ENCODE results near the gene TEX29. TPM values are rescaled to one million over a fixed set of nuclear protein-coding genes. Genes with fewer than 3 reads are reported as not detected.

Gene TEX29
- total RNA-seq, 2 donors from 2014 or later = 0.59 to 0.67 TPM

DNA sequence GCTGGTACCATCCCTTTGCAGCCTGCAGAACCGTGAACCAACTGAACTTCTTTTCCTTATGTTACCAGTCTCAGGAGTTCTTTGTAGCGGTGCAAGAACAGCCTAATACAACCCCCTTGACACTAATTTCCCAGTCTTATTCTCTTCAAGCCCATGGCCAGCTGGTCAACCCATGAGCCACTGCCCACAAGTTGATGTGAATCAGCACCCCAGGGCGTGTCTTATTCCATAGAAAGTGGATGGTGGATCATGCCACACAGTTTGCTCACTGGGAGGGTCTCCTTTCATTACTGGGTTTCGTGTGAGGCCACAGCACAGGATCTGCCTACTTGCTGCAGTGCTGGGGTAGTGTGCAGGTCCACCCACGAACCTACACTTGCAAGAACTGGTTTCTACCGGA, 27.0 kb downstream of the TEX29 start:
- ATAC-seq (no peak), DNase-seq (ENCODE audit: low spot score) (no peak)
- Mint-ChIP-seq H3K27ac (no peak overlapping the region), H3K4me1 (ENCODE audit: low read depth in 2 of 2) (peaks cover 0 to 3% of the 10 kb centered on the region in 2 donors), H3K4me3 (no peak overlapping the region), H3K9me3 (no peaks in the 10 kb centered on the region), H3K36me3 (peaks cover 6% of the 10 kb centered on the region), H3K27me3 (peaks cover 0 to 12% of the 10 kb centered on the region in 2 donors)

DNA sequence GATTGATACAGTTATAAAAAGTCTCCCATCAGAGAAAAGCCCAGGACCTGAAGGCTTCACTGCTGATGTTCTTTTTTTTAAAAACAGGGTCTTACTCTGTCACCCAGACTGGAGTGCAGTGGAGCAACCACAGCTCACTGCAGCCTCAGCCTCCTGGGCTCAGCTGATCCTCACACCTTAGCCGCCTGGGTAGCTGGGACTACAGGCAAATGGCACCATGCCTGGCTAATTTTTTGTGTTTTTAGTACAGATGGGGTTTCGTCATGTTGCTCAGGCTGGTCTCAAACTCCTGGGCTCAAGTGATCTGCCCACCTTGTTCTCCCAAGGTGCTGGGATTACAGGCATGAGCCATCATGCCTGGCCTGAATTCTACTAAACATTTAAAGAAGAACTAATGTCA, 33.1 kb downstream of the TEX29 start:
- Mint-ChIP-seq H3K36me3 (peaks cover 9% of the 10 kb centered on the region), H3K27me3 (peaks cover 2 to 24% of the 10 kb centered on the region in 2 donors), H3K9me3 (no peaks in the 10 kb centered on the region), H3K4me3 (no peak overlapping the region), H3K4me1 (ENCODE audit: low read depth in 2 of 2) (peaks cover 0 to 9% of the 10 kb centered on the region in 2 donors), H3K27ac (no peak overlapping the region)
- DNase-seq (ENCODE audit: low spot score) (no peak), ATAC-seq (no peak)

DNA sequence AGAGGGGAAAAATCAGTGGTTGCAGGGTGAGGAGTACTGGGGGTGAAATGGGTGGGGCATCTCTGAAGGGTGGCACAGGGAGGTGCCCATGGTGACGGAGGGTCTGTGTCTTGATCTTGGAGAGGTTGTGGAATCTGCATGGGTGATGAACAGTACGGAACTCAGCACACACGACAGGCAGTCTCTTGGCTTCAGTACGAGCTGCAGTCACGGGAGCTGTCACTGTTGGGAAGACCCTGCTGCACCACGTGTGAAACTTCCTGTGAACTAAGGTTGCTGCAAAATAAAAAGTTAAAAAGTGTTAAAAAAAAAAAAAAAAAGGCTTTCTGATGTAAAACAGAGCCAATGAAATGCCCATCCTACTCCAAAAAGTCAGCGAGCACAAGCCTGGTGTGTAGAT, 34.3 kb downstream of the TEX29 start:
- no peaks in the 10 kb centered on the region for H3K9me3 Mint-ChIP-seq
- peaks cover 2 to 24% of the 10 kb centered on the region in 2 donors for H3K27me3 Mint-ChIP-seq
- peak overlapping the region; percentile 47 for H3K4me3 Mint-ChIP-seq
- ATAC-seq (peak in 1 of 2 donors; percentile 54), DNase-seq (ENCODE audit: low spot score) (no peak)
- H3K4me1 Mint-ChIP-seq (ENCODE audit: low read depth in 2 of 2) = peaks cover 0 to 9% of the 10 kb centered on the region in 2 donors
- peaks cover 9% of the 10 kb centered on the region for H3K36me3 Mint-ChIP-seq
- H3K27ac Mint-ChIP-seq = no peak overlapping the region

DNA sequence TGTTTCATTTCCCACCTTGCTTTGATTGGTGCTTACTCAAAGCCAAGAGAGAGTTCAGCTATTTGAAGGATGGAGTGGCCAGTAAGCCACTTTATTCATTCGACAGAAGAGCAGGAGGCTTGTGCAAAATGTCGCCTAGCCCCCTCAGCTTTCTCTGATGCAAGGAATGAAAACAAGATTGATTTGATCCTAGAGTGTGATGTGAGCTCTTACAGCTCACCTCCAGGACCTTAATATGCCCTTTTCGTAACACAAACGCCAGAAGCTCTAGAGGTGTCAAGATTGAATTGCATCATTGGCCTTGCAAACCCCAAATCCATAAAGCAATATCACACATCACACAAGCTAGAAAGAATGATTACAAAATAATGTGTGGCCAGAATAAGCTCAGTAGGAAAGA, 36.4 kb downstream of the TEX29 start:
- Mint-ChIP-seq H3K9me3 (no peaks in the 10 kb centered on the region), H3K36me3 (peaks cover 9% of the 10 kb centered on the region), H3K27ac (no peak overlapping the region), H3K4me3 (no peak overlapping the region), H3K4me1 (ENCODE audit: low read depth in 2 of 2) (peaks cover 0 to 9% of the 10 kb centered on the region in 2 donors), H3K27me3 (peaks cover 2 to 19% of the 10 kb centered on the region in 2 donors)
- ATAC-seq (no peak), DNase-seq (ENCODE audit: low spot score) (no peak)

DNA sequence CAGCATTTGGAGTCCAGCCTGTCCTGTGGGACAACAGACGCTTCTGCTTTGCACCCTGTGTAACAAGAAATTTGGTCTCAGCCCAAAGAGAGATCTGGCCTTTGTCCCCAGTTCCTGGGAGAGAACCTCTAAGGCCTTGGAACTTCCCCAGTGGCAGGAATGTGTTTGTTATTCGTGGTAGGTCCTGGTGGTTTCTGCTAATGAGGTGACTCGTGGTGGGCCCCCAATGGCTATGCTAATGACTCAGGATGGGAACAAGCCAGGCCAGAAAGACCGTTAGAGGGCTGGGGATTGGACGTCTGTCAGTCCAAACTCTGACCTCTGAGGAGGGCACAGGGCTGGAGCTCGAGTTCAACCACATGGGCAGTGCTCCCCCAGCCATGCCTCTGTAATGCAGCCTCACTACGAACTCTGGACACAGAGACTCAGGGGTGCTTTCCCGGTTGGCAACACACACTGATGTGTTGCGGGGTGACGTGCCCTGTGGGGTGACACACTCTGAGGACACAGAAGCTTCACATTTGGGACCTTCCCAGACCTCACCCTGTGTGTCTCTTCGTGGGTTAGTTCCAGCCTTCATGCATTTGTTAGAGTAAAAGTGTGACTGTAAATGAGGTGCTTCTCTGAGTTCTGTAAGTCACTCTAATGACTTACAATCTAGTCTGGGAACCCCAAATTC, 38.9 kb downstream of the TEX29 start:
- Mint-ChIP-seq H3K4me3 (no peak overlapping the region), H3K4me1 (ENCODE audit: low read depth in 2 of 2) (peaks cover 0 to 8% of the 10 kb centered on the region in 2 donors), H3K27me3 (peaks cover 9 to 16% of the 10 kb centered on the region in 2 donors), H3K27ac (no peak overlapping the region), H3K9me3 (no peaks in the 10 kb centered on the region), H3K36me3 (no peaks in the 10 kb centered on the region)
- ATAC-seq (peak in 1 of 2 donors; percentile 40), DNase-seq (ENCODE audit: low spot score) (no peak)

DNA sequence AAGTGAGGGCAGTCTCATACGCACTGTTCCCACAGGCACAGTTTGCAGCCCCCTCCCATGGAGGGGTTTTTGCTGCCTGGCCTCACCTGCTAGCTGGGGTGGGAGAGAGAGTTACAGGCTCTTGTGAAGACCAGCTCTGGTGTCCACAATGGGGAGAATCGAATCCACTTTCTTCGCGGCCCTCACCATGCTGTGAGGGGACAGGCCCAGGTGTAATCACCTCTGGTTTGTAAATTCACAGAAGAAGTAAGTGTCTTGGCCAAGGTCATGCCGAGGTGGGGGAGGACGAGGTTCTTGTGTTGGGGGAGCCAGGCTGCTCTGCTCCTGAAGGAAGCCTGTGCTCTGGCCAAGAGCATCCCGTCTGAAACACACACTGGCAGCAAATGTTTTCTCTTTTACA, 39.5 kb downstream of the TEX29 start:
- peaks cover 0 to 3% of the 10 kb centered on the region in 2 donors for H3K4me1 Mint-ChIP-seq (ENCODE audit: low read depth in 2 of 2)
- H3K27ac Mint-ChIP-seq = no peak overlapping the region
- peaks cover 9 to 16% of the 10 kb centered on the region in 2 donors for H3K27me3 Mint-ChIP-seq
- DNase-seq (ENCODE audit: low spot score) (no peak), ATAC-seq (no peak)
- H3K9me3 Mint-ChIP-seq = no peaks in the 10 kb centered on the region
- no peaks in the 10 kb centered on the region for H3K36me3 Mint-ChIP-seq
- no peak overlapping the region for H3K4me3 Mint-ChIP-seq

DNA sequence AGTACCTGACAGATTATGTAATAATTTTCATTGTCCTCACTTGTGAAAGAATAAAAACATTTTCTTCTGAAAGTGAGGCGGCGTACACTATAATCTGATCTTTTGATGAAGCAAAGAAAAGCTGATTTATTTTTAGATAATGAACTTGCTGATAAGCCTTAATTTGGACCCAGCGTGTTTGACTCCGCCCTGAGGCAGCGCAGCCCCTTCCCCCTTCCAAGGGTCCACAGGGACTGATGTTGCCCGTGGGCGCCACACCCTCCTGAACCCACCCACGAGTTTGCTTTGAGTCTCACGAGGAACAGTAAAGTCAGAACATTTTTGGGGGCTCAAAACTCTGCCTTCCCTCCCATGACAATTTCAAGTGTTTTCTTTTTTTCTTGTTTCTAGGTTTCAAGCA, 40.0 kb downstream of the TEX29 start:
- H3K36me3 Mint-ChIP-seq = no peaks in the 10 kb centered on the region
- no peaks in the 10 kb centered on the region for H3K9me3 Mint-ChIP-seq
- H3K27ac Mint-ChIP-seq = no peak overlapping the region
- H3K4me3 Mint-ChIP-seq = no peak overlapping the region
- DNase-seq (ENCODE audit: low spot score) = no peak
- no peak for ATAC-seq
- peaks cover 9 to 16% of the 10 kb centered on the region in 2 donors for H3K27me3 Mint-ChIP-seq
- H3K4me1 Mint-ChIP-seq (ENCODE audit: low read depth in 2 of 2) = no peaks in the 10 kb centered on the region

DNA sequence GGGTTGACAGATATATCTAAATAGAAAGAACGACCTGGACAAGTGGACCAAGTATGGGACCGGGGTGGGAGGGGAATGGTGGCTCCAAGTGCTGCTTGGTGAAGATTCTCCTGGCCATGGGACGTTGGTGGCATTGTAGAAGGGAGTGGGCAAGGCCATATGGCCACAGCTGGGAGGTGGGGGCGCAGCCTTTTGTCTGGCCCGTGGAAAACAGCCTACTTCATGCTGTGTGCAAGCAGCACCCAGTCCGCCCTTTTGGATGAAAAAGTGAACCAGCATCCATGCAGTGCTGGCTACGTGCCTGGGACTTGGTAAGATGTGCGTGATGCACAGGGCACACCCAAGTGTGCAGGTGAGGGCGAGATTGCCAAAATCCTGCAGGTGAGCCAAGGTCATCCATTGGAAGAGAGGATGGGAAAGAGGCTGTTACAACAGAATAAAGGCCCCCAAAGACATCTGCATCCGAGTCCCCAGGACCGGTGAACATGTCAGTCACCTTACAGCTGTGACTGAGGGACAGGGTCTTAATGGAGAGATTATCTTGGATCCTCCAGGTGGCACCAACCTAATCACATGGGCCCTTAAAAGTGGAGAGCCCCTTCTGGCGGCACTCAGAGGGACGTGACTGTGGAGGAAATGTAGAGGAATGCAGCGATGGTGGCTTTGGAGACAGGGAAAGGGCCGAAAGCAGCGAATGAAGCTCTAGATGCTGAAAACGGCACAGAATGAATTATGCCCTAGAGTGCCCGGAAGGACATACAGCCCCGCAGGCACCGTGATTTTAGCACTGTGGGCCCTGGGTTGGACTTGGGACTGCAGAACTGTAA, 40.8 kb downstream of the TEX29 start:
- peaks cover 9 to 16% of the 10 kb centered on the region in 2 donors for H3K27me3 Mint-ChIP-seq
- ATAC-seq (no peak), DNase-seq (ENCODE audit: low spot score) (no peak)
- H3K4me3 Mint-ChIP-seq = no peak overlapping the region
- no peaks in the 10 kb centered on the region for H3K36me3 Mint-ChIP-seq
- H3K9me3 Mint-ChIP-seq = no peaks in the 10 kb centered on the region
- H3K27ac Mint-ChIP-seq = no peak overlapping the region
- no peaks in the 10 kb centered on the region for H3K4me1 Mint-ChIP-seq (ENCODE audit: low read depth in 2 of 2)

DNA sequence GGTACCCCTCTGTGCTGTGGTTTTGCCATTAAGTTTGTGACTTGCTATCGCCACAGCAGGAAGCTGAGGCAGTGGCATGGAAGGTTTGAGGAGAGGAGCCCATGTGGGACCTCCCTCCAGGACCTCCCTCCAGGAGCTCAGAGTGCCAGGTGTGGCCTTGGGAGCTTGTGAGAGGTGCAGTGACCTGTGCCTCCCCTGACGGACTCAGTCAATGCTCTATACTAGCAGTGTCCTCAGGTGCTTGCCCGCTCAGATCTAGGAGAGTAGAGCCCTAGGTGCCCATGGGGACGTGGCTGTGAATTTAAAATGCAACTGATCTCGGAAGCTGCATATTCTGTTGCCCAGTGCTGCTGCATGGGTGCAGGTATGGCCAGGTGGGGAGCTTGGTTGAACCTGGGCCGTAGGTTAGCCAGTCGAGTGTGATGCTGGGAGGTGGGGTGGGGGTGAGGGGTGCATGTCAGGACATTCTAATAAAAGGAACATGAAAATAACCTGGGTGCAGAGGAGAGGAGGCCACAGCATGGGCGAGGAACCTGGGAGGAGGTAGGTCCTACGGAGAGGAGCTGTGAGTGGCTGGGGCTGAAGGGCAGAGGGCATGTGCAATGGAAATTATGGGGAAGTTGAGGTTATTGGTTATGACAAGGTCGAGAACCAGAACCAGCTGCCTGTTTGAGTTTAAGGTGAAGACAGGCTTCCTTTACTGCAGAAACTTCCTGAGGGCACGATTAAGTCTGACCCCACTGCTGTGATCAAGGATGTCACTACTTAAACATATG, 41.6 kb downstream of the TEX29 start:
- H3K9me3 Mint-ChIP-seq = no peaks in the 10 kb centered on the region
- no peak overlapping the region for H3K4me3 Mint-ChIP-seq
- peaks cover 9 to 16% of the 10 kb centered on the region in 2 donors for H3K27me3 Mint-ChIP-seq
- no peak overlapping the region for H3K27ac Mint-ChIP-seq
- ATAC-seq (no peak), DNase-seq (ENCODE audit: low spot score) (no peak)
- H3K36me3 Mint-ChIP-seq = no peaks in the 10 kb centered on the region
- no peaks in the 10 kb centered on the region for H3K4me1 Mint-ChIP-seq (ENCODE audit: low read depth in 2 of 2)

DNA sequence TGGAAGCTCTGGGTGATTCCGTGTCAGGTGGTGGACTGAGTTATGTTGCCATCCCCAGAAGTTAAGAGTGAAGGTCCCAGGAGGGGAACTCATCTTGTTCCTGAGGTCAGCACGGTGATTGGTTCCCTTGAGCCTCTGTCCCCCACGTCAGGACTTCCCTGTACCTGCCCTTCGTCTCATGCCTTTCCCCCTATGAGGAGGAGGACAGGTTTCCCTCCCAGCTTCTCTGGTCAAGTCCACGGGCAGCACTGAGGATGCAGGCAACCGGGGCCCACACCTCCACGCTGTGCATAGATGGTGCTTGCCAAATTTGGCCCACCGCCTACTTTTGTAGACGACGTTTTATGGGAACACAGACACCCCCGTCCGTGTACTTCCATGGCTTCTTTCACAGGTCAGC, 42.7 kb downstream of the TEX29 start:
- Mint-ChIP-seq H3K27me3 (peaks cover 9 to 16% of the 10 kb centered on the region in 2 donors), H3K36me3 (no peaks in the 10 kb centered on the region), H3K9me3 (no peaks in the 10 kb centered on the region), H3K27ac (no peak overlapping the region), H3K4me3 (no peak overlapping the region), H3K4me1 (ENCODE audit: low read depth in 2 of 2) (no peaks in the 10 kb centered on the region)
- no peak for ATAC-seq
- no peak for DNase-seq (ENCODE audit: low spot score)

DNA sequence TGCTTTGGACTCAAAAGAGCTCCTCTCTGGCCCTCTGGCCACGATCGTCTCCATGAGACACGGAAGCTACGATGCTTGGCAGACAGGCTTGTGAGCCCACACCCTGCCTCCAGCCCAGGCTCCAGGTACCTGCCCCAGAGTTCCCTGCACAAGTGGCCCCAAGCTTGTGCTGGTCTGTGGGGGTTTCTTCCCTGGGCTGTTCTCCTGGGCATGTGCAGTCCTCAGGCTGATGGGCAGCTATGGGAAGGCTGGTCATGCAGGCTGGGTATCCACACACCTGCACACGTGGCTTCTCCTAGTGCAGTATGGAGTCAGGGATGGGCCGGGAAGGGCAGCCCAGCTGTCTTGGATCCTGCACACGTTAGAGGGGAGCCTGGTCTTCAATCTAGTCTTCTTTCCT, 43.1 kb downstream of the TEX29 start:
- no peak overlapping the region for H3K27ac Mint-ChIP-seq

DNA sequence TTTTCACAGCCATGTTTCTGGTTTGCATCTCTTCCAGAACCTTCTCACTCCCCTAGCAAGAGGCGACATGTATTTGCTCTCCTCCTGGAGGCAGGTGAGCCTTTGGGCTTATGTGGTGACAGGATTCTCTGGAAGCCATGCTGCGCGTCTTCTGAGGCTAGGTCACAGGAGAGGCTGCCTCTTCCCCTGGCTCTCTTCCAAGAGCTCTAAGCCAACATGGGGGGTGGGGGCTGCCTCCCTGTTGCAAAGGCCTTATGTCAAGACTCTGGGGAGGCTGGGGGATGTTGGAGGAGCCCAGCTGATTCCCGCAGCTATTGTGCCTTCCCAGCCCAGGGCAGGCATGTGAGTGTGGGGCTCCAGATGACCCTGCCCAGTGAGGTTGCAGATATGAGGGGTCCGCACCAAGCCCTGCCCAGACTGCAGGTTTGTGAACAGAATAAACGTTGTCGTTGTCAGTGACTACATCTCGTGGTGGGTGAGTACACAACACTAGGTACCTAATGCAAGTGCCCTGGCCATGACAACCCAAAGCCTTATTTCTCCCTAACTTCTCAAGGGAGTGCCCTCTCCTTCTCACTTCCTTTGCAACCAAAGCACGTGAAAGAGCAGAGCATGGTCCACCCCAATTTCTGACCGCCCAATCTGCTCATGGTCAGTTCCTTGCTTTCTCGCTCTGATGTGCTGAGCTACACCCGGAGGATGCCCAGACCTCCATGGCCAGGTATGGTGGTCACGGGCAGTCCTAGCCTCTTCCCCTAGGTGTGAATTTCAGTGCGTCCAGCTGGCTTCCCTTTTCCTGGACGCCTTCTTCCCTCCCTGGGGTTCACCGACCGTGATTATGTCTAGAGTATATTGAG, 44.9 kb downstream of the TEX29 start:
- no peak overlapping the region for H3K4me3 Mint-ChIP-seq
- H3K27me3 Mint-ChIP-seq = peaks cover 9 to 16% of the 10 kb centered on the region in 2 donors
- no peak overlapping the region for H3K27ac Mint-ChIP-seq
- H3K4me1 Mint-ChIP-seq (ENCODE audit: low read depth in 2 of 2) = no peaks in the 10 kb centered on the region
- peak in 1 of 2 donors; percentile 22 for ATAC-seq
- H3K36me3 Mint-ChIP-seq = no peaks in the 10 kb centered on the region
- no peaks in the 10 kb centered on the region for H3K9me3 Mint-ChIP-seq
- DNase-seq (ENCODE audit: low spot score) = no peak

More for the DNA sequence above, 43.1 kb downstream of the TEX29 start:
- H3K27me3 Mint-ChIP-seq = peaks cover 9 to 16% of the 10 kb centered on the region in 2 donors
- H3K4me3 Mint-ChIP-seq = no peak overlapping the region
- H3K4me1 Mint-ChIP-seq (ENCODE audit: low read depth in 2 of 2) = no peaks in the 10 kb centered on the region
- no peaks in the 10 kb centered on the region for H3K36me3 Mint-ChIP-seq
- DNase-seq (ENCODE audit: low spot score) (no peak), ATAC-seq (no peak)
- H3K9me3 Mint-ChIP-seq = no peaks in the 10 kb centered on the region

DNA sequence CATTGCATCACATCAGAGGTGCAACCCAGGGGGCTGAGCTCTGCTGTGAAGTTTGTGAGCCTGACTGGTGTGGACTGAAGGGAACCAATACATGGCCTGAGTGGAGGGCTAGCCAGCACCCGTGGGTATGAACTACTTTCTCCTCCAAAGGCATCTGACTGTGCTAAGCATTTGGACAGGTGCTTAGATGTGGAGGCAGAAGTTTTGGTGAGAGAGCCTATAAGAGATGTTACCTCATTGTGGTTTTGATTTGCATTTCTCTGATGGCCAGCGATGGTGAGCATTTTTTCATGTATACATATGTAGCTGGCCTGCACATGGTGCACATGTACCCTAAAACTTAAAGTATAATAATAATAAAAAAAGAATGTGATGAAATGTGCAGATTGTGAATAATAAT, 46.9 kb downstream of the TEX29 start:
- no peak for DNase-seq (ENCODE audit: low spot score)
- Mint-ChIP-seq H3K27me3 (peaks cover 12 to 14% of the 10 kb centered on the region in 2 donors), H3K27ac (no peak overlapping the region)

More for the DNA sequence above, 46.9 kb downstream of the TEX29 start:
- Mint-ChIP-seq H3K9me3 (no peaks in the 10 kb centered on the region), H3K4me3 (no peak overlapping the region), H3K4me1 (ENCODE audit: low read depth in 2 of 2) (no peaks in the 10 kb centered on the region), H3K36me3 (no peaks in the 10 kb centered on the region)
- ATAC-seq = no peak

Data from natural killer cell treated with Interleukin-12 subunit alpha and Interleukin-12 subunit beta and Interleukin-15 and Interleukin-18, amount 100 ng/mL, for 72 hours (primary cell).